Lower leg skin (tissue), 3 donors: Measurements from ENCODE around the gene TBC1D20.

Source experiments
- CTCF ChIP-seq, 3 donors: fragments of 450-650 bp; IDR thresholded peaks; one replicate each; pipeline ENCODE4 v1.5.1; 2016; ENCODE audit warnings: antibody characterized with exemption in 3 of 3, mild to moderate bottlenecking in 3 of 3, moderate library complexity in 2 of 3
- POLR2A ChIP-seq, 2 donors: fragments of 450-650 bp; IDR thresholded peaks; one replicate each; pipeline ENCODE4 v1.6.1; 2016 to 2017; ENCODE audit warnings: antibody characterized with exemption in 2 of 2, mild to moderate bottlenecking in 1 of 2, moderate library complexity in 1 of 2

- TF ChIP-seq CTCF (IDR thresholded peaks at IDR 0.05) (peak in 1 of 3 donors; percentile 38), POLR2A (IDR thresholded peaks at IDR 0.05) (no peak)
These were observed 65.5 kb downstream of the TBC1D20 start for GRCh38 chr20:396619-397431.
